Suprapubic skin (tissue), 4 donors: ENCODE results near the gene SFPQ. TPM values are rescaled to one million over a fixed set of nuclear protein-coding genes. Genes with fewer than 3 reads are reported as not detected.

ENCODE experiments used
- DNase-seq, 2 donors: peaks; one replicate each; pipeline ENCODE4 v3.0.0-alpha.2; 2019; ENCODE audit warnings: low spot score in 2 of 2
- H3K27ac ChIP-seq: fragments of 200-600 bp; sonication (generic); one replicate; pipeline ENCODE4 v1.5.1; 2019
- H3K27me3 ChIP-seq: fragments of 200-600 bp; sonication (generic); one replicate; pipeline ENCODE4 v1.5.1; 2019
- H3K36me3 ChIP-seq: fragments of 200-600 bp; sonication (generic); one replicate; pipeline ENCODE4 v1.5.1; 2019
- H3K4me1 ChIP-seq: fragments of 200-600 bp; sonication (generic); one replicate; pipeline ENCODE4 v1.5.1; 2019
- H3K4me3 ChIP-seq: fragments of 200-600 bp; sonication (generic); one replicate; pipeline ENCODE4 v1.5.1; 2019; ENCODE audit warnings: mild to moderate bottlenecking
- H3K9me3 ChIP-seq: fragments of 200-600 bp; sonication (generic); one replicate; pipeline ENCODE4 v1.5.1; 2019
- EP300 ChIP-seq: sonication (generic); formaldehyde crosslinking; IDR thresholded peaks from one replicate; pipeline ENCODE4 v1.6.1; 2017; ENCODE audit warnings: antibody characterized with exemption
- POLR2A ChIP-seq, 2 donors: fragments of 450-650 bp; IDR thresholded peaks; one replicate each; pipeline ENCODE4 v1.6.1; 2017; ENCODE audit warnings: antibody characterized with exemption in 2 of 2, mild to moderate bottlenecking in 2 of 2, moderate library complexity in 2 of 2
- POLR2AphosphoS5 ChIP-seq, 3 donors: sonication (generic); formaldehyde crosslinking; IDR thresholded peaks; one replicate each; pipeline ENCODE4 v1.6.1; 2017; ENCODE audit warnings: antibody characterized with exemption in 3 of 3
- WGBS: methylation state at CpG from one replicate; pipeline ENCODE4 v1.1.5; 2018; 5-methylcytosine and 5-hydroxymethylcytosine counted together
- total RNA-seq, 4 donors: library from RNA; depleted of rRNA; stranded (reverse); fragments of >200 nt; gene quantifications; one replicate each; pipeline ENCODE4 v1.1.0, GENCODE V29; 2016
- TF ChIP-seq, protein P1 (sequence below), 2 donors: fragments of 200-600 bp in 1 of 2; fragments of 450-650 bp in 1 of 2; sonication (generic) in 1 of 2; IDR thresholded peaks; one replicate each; pipeline ENCODE4 v1.5.1; 2016 to 2019; ENCODE audit warnings: antibody characterized with exemption in 2 of 2, mild to moderate bottlenecking in 1 of 2, moderate library complexity in 1 of 2

SFPQ gene
- total RNA-seq, 4 donors from 2014 or later, result 136 to 365 (median 191) TPM

DNA sequence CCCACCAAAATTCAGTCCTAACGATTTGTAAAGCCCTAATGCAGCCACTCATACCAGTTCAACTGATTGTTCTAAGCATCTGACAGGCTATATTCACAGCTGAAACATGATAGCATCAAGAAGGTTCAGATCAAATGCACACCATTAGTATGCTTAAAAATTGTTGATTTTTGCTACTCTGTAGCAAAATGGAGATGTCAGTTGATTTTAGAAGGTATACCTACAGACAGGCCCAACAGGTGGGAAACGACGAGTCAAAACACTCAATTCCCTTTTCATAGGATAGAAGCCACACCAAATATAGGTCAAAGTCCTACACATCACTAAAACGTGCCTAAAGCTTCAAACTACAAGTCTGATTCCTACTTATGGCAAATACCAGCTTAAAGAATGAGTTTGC lies 6.7 kb downstream of the SFPQ start:
- no peak for TF ChIP-seq POLR2A (IDR thresholded peaks at IDR 0.05)
- TF ChIP-seq, protein P1, sequence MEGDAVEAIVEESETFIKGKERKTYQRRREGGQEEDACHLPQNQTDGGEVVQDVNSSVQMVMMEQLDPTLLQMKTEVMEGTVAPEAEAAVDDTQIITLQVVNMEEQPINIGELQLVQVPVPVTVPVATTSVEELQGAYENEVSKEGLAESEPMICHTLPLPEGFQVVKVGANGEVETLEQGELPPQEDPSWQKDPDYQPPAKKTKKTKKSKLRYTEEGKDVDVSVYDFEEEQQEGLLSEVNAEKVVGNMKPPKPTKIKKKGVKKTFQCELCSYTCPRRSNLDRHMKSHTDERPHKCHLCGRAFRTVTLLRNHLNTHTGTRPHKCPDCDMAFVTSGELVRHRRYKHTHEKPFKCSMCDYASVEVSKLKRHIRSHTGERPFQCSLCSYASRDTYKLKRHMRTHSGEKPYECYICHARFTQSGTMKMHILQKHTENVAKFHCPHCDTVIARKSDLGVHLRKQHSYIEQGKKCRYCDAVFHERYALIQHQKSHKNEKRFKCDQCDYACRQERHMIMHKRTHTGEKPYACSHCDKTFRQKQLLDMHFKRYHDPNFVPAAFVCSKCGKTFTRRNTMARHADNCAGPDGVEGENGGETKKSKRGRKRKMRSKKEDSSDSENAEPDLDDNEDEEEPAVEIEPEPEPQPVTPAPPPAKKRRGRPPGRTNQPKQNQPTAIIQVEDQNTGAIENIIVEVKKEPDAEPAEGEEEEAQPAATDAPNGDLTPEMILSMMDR (IDR thresholded peaks at IDR 0.05), result no peak
- TF ChIP-seq POLR2AphosphoS5 (IDR thresholded peaks at IDR 0.05), result no peak
- no peak for TF ChIP-seq EP300
- H3K27ac ChIP-seq, result no peak overlapping the region
- peaks cover 70% of the 10 kb centered on the region for H3K4me1 ChIP-seq
- no peaks in the 10 kb centered on the region for H3K9me3 ChIP-seq
- no peaks in the 10 kb centered on the region for H3K27me3 ChIP-seq
- no peak overlapping the region for H3K4me3 ChIP-seq
- peaks cover 98% of the 10 kb centered on the region for H3K36me3 ChIP-seq
- WGBS, result 60% methylated on average over 4 of the region's 4 CpGs
- DNase-seq, result no peak

DNA sequence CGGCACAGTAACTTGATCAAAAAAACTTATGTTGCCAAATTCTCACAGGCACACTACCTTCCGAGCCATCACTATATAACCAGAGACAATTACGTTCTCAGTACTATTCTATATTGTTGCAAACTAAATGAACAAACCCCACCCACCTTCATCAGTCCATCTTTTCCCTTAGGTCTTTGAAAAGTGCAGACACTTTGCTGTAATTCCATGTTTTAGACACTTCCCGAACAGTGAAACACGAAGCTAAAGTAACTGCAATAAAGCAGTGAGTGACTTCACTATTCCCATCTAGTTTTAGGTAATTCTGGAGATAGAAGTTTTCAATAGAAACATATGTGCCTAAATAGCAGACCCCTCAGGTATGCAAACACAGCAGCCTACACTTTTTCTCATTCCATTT lies 7.7 kb downstream of the SFPQ start:
- no peaks in the 10 kb centered on the region for H3K27me3 ChIP-seq
- H3K9me3 ChIP-seq, result no peaks in the 10 kb centered on the region
- TF ChIP-seq POLR2A (IDR thresholded peaks at IDR 0.05), result no peak
- no peak for TF ChIP-seq POLR2AphosphoS5 (IDR thresholded peaks at IDR 0.05)
- TF ChIP-seq, protein P1 (IDR thresholded peaks at IDR 0.05), result no peak
- TF ChIP-seq EP300, result no peak
- H3K27ac ChIP-seq, result no peak overlapping the region
- no peak for DNase-seq
- 70% methylated on average over 5 of the region's 5 CpGs for WGBS
- peaks cover 65% of the 10 kb centered on the region for H3K4me1 ChIP-seq
- no peak overlapping the region for H3K4me3 ChIP-seq
- H3K36me3 ChIP-seq, result peaks cover 100% of the 10 kb centered on the region

DNA sequence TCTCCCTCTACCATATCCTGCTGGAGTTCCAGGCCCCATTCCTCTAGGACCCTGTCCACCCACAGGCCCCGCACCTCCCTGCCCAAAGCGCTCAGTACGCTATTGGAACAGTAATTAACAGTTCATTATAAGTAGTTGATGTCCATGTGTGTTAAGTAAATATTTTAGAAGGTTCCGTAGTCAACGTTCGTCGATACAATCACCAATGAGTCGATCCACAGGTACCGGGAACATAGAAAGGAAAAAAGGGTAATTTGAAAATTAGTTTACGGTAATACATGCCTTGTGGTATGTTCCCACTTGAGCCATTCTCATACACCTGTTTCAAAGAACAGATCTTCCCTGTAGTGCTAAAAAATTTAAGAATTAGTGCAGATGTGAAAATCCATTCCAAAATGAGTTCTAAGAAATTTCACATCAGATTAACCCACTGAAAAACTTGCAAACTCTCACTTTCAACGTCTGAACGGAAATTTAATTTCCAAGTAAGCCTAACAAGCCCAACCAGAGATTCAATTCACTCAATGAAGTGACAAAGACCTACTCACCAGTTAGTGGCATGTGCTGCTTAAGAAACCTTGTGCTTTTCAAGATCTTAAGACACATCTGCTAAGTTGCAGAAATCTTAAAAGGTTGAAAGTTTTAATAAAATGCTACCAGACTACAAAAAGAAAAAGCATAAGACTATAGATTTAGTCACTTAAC lies 8.3 kb downstream of the SFPQ start:
- H3K9me3 ChIP-seq, result no peaks in the 10 kb centered on the region
- H3K27me3 ChIP-seq, result no peaks in the 10 kb centered on the region
- no peak overlapping the region for H3K4me3 ChIP-seq
- H3K27ac ChIP-seq, result no peak overlapping the region
- DNase-seq, result no peak
- WGBS, result 83% methylated on average over 12 of the region's 12 CpGs
- peaks cover 100% of the 10 kb centered on the region for H3K36me3 ChIP-seq
- TF ChIP-seq, protein P1 (IDR thresholded peaks at IDR 0.05), result no peak
- TF ChIP-seq EP300, result no peak
- no peak for TF ChIP-seq POLR2A (IDR thresholded peaks at IDR 0.05)
- H3K4me1 ChIP-seq, result peaks cover 63% of the 10 kb centered on the region

DNA sequence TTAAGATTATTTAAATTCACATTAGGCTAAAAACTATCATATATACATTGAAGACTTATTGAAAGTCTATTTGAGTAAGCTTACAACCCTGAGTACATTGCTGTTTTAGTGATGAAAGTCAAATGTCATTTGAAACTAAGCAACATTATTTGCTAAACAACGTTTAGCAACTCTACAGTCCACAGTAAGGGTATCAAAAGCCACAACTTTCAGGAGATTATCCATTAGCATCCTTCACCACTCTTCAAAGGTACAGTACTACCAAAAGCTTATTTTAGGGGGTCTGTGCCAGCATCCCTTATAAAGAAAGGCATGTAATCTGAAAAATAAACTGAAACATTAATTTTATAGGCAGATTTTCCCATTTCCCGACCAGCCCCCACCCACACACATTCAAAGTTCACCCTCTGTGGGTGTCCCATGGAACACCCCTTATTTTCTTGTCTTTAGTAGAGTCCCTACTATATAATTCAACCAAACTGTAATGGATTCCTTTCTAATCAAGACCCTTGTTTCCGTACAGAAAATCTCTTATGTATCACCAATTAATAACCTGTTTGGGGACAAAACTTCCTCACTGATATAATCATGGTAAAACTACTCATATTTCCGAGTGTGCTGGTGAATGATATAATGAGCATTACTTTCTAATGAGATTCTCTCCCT lies 11.0 kb downstream of the SFPQ start:
- Histone ChIP-seq H3K27me3 (no peaks in the 10 kb centered on the region), H3K27ac (no peak overlapping the region), H3K4me3 (no peak overlapping the region), H3K4me1 (peaks cover 38% of the 10 kb centered on the region), H3K9me3 (no peaks in the 10 kb centered on the region), H3K36me3 (peaks cover 98% of the 10 kb centered on the region)
- 56% methylated on average over 4 of the region's 4 CpGs for WGBS
- no peak for TF ChIP-seq POLR2A (IDR thresholded peaks at IDR 0.05)
- DNase-seq, result no peak

DNA sequence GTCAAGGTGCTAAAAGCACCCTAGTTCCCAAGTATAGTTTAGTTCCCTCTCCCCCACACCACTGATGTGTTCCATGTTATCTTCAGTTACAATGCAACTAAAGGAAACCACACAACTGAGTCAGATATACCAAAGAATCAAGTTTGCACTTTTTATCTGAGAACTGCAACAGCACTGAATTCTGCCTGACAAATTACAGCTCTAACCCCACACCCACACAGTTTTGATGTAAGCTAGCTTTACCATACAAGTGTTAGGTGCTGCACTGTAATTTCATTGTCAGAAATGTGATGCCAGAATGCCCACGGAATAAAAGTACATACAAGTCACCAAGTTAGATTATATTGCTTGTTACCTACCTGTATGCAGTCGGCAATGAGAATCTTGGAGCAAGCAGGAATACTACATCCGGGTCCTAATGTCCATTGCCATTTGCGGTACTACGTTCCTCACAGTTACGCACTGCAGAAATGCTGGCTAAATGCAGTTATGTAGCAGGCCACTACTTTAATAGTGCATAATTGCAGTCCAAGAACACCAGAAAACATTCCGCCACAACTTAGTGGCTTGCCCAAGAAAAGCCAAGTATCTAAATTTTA lies 12.1 kb downstream of the SFPQ start:
- Histone ChIP-seq H3K4me1 (peaks cover 28% of the 10 kb centered on the region), H3K36me3 (peaks cover 98% of the 10 kb centered on the region), H3K9me3 (no peaks in the 10 kb centered on the region), H3K4me3 (no peak overlapping the region), H3K27ac (no peak overlapping the region), H3K27me3 (no peaks in the 10 kb centered on the region)
- 90% methylated on average over 7 of the region's 7 CpGs for WGBS
- no peak for DNase-seq
- TF ChIP-seq POLR2A (IDR thresholded peaks at IDR 0.05) (no peak), POLR2AphosphoS5 (IDR thresholded peaks at IDR 0.05) (no peak), EP300 (no peak)
- TF ChIP-seq, protein P1 (IDR thresholded peaks at IDR 0.05), result no peak
